ENCODE measurements around the gene TSFM.

The TSFM gene

GRCh38 chr12:57841445-57841844 is 58.9 kb downstream of the TSFM start:
- no peak overlapping the region for H2AK5ac ChIP-seq (ENCODE audit: low read depth, low read length)
- WGBS, 2 donors (ENCODE audit: extremely low coverage in 2 of 2, insufficient read length in 2 of 2, insufficient replicate concordance in 1 of 2): no CpG with 5 or more reads among the region's 4 CpGs
- H3K27me3 ChIP-seq (ENCODE audit: control insufficient read depth in 3 of 3, insufficient read depth in 3 of 3, low read depth in 1 of 3, low read length in 3 of 3): no peaks in the 10 kb centered on the region
- no peak overlapping the region for H3K4me3 ChIP-seq (ENCODE audit: low read length in 2 of 2)
- H4K8ac ChIP-seq (ENCODE audit: low read depth, low read length): no peak overlapping the region
- H3K9ac ChIP-seq (ENCODE audit: low read depth, low read length, poor library complexity): no peak overlapping the region
- no peak overlapping the region for H2AFZ ChIP-seq (ENCODE audit: low read length)
- no peaks in the 10 kb centered on the region for H3K9me3 ChIP-seq (replicated peaks in 1 of 2; ENCODE audit: control insufficient read depth in 2 of 2, insufficient read depth in 1 of 2, low read depth in 1 of 2, low read length in 2 of 2)
- no peak overlapping the region for H3K4ac ChIP-seq (ENCODE audit: low read length)
- H3K4me1 ChIP-seq (ENCODE audit: control insufficient read depth in 2 of 2, insufficient read depth in 1 of 2, low read depth in 1 of 2, low read length in 2 of 2): peaks cover 35 to 63% of the 10 kb centered on the region in 2 donors
- no peak overlapping the region for H3K23ac ChIP-seq (ENCODE audit: low read depth, low read length, poor library complexity)
- H3K27ac ChIP-seq (replicated peaks; ENCODE audit: low read length): no peak overlapping the region
- no peak overlapping the region for H3K18ac ChIP-seq (ENCODE audit: low read length)
- H3K14ac ChIP-seq (ENCODE audit: low read length): no peak overlapping the region
- DNase-seq (ENCODE audit: low spot score): no peak
- H2BK120ac ChIP-seq (ENCODE audit: low read depth, low read length): no peak overlapping the region
- H2BK5ac ChIP-seq (ENCODE audit: low read length): no peak overlapping the region
- peaks cover 4% of the 10 kb centered on the region for H3K79me1 ChIP-seq (ENCODE audit: low read depth, low read length)
- H2BK15ac ChIP-seq (ENCODE audit: low read length): no peak overlapping the region
- H4K91ac ChIP-seq (ENCODE audit: low read depth, low read length, poor library complexity): no peak overlapping the region
- H2BK12ac ChIP-seq (ENCODE audit: low read length): no peak overlapping the region
- no peak overlapping the region for H3K4me2 ChIP-seq (ENCODE audit: insufficient read depth, low read length, poor library complexity, severe bottlenecking)
- H3K36me3 ChIP-seq (replicated peaks in 1 of 2; ENCODE audit: control insufficient read depth in 2 of 2, insufficient read depth in 2 of 2, low read length in 2 of 2): peaks cover 0 to 47% of the 10 kb centered on the region in 2 donors

- peak overlapping the region; percentile 41 for H3K27ac ChIP-seq (replicated peaks; ENCODE audit: low read length)
- H3K79me1 ChIP-seq (ENCODE audit: low read depth, low read length): peaks cover 4% of the 10 kb centered on the region
- no peak overlapping the region for H3K9ac ChIP-seq (ENCODE audit: low read depth, low read length, poor library complexity)
- no peak overlapping the region for H2BK15ac ChIP-seq (ENCODE audit: low read length)
- H2BK120ac ChIP-seq (ENCODE audit: low read depth, low read length): no peak overlapping the region
- no peaks in the 10 kb centered on the region for H3K9me3 ChIP-seq (replicated peaks in 1 of 2; ENCODE audit: control insufficient read depth in 2 of 2, insufficient read depth in 1 of 2, low read depth in 1 of 2, low read length in 2 of 2)
- peaks cover 0 to 47% of the 10 kb centered on the region in 2 donors for H3K36me3 ChIP-seq (replicated peaks in 1 of 2; ENCODE audit: control insufficient read depth in 2 of 2, insufficient read depth in 2 of 2, low read length in 2 of 2)
- peak overlapping the region in 1 of 2 donors; percentile 30 for H3K4me3 ChIP-seq (ENCODE audit: low read length in 2 of 2)
- no peak overlapping the region for H2AFZ ChIP-seq (ENCODE audit: low read length)
- H3K4me1 ChIP-seq (ENCODE audit: control insufficient read depth in 2 of 2, insufficient read depth in 1 of 2, low read depth in 1 of 2, low read length in 2 of 2): peaks cover 30 to 55% of the 10 kb centered on the region in 2 donors
- no peak overlapping the region for H3K4ac ChIP-seq (ENCODE audit: low read length)
- H4K91ac ChIP-seq (ENCODE audit: low read depth, low read length, poor library complexity): no peak overlapping the region
- no peak overlapping the region for H3K18ac ChIP-seq (ENCODE audit: low read length)
- no peaks in the 10 kb centered on the region for H3K27me3 ChIP-seq (ENCODE audit: control insufficient read depth in 3 of 3, insufficient read depth in 3 of 3, low read depth in 1 of 3, low read length in 3 of 3)
- no peak for DNase-seq (ENCODE audit: low spot score)
- no peak overlapping the region for H4K8ac ChIP-seq (ENCODE audit: low read depth, low read length)
- peak overlapping the region; percentile 48 for H3K4me2 ChIP-seq (ENCODE audit: insufficient read depth, low read length, poor library complexity, severe bottlenecking)
- H2BK12ac ChIP-seq (ENCODE audit: low read length): no peak overlapping the region
- no peak overlapping the region for H2BK5ac ChIP-seq (ENCODE audit: low read length)
- WGBS, 2 donors (ENCODE audit: extremely low coverage in 2 of 2, insufficient read length in 2 of 2, insufficient replicate concordance in 1 of 2): no CpG with 5 or more reads among the region's 14 CpGs
- H3K23ac ChIP-seq (ENCODE audit: low read depth, low read length, poor library complexity): no peak overlapping the region
- H3K14ac ChIP-seq (ENCODE audit: low read length): no peak overlapping the region
- H2AK5ac ChIP-seq (ENCODE audit: low read depth, low read length): no peak overlapping the region
Observed at GRCh38 chr12:57842342-57843294, 60.0 kb downstream of the TSFM start.

- H4K8ac ChIP-seq (ENCODE audit: low read depth, low read length): no peak overlapping the region
Observed at GRCh38 chr12:57844709-57845477, 62.3 kb downstream of the TSFM start.

More at GRCh38 chr12:57844709-57845477, 62.3 kb downstream of the TSFM start:
- Histone ChIP-seq H3K36me3 (replicated peaks in 1 of 2; ENCODE audit: control insufficient read depth in 2 of 2, insufficient read depth in 2 of 2, low read length in 2 of 2) (peaks cover 0 to 34% of the 10 kb centered on the region in 2 donors), H3K4me1 (ENCODE audit: control insufficient read depth in 2 of 2, insufficient read depth in 1 of 2, low read depth in 1 of 2, low read length in 2 of 2) (peaks cover 24 to 44% of the 10 kb centered on the region in 2 donors), H3K23ac (ENCODE audit: low read depth, low read length, poor library complexity) (no peak overlapping the region), H4K91ac (ENCODE audit: low read depth, low read length, poor library complexity) (no peak overlapping the region), H2BK5ac (ENCODE audit: low read length) (peak overlapping the region; percentile 95), H2AK5ac (ENCODE audit: low read depth, low read length) (peak overlapping the region; percentile 87), H3K18ac (ENCODE audit: low read length) (peak overlapping the region; percentile 90), H3K9ac (ENCODE audit: low read depth, low read length, poor library complexity) (peak overlapping the region; percentile 92), H3K14ac (ENCODE audit: low read length) (peak overlapping the region; percentile 65), H3K79me1 (ENCODE audit: low read depth, low read length) (peaks cover 2% of the 10 kb centered on the region), H3K4me2 (ENCODE audit: insufficient read depth, low read length, poor library complexity, severe bottlenecking) (peak overlapping the region; percentile 95), H3K9me3 (replicated peaks in 1 of 2; ENCODE audit: control insufficient read depth in 2 of 2, insufficient read depth in 1 of 2, low read depth in 1 of 2, low read length in 2 of 2) (no peaks in the 10 kb centered on the region), H2AFZ (ENCODE audit: low read length) (peak overlapping the region; percentile 98), H3K27ac (replicated peaks; ENCODE audit: low read length) (peak overlapping the region; percentile 67), H2BK12ac (ENCODE audit: low read length) (no peak overlapping the region), H2BK120ac (ENCODE audit: low read depth, low read length) (peak overlapping the region; percentile 84), H3K4ac (ENCODE audit: low read length) (peak overlapping the region; percentile 39), H3K4me3 (ENCODE audit: low read length in 2 of 2) (peak overlapping the region; percentile 87 to 96), H2BK15ac (ENCODE audit: low read length) (peak overlapping the region; percentile 60), H3K27me3 (ENCODE audit: control insufficient read depth in 3 of 3, insufficient read depth in 3 of 3, low read depth in 1 of 3, low read length in 3 of 3) (no peaks in the 10 kb centered on the region)
- whole genome bisulfite sequencing, 2 donors (ENCODE audit: extremely low coverage in 2 of 2, insufficient read length in 2 of 2, insufficient replicate concordance in 1 of 2): no CpG with 5 or more reads among the region's 42 CpGs
- no peak for DNase-seq (ENCODE audit: low spot score)

All from neuronal stem cell (in vitro differentiated cells).